HG03460 (cell line): Measurements from ENCODE around the gene ZNF200.

ENCODE experiments used
- ATAC-seq: cut with Tn5 transposase; IDR thresholded peaks from one replicate; pipeline ENCODE4 v1.9.1; 2021; ENCODE audit not compliant: unreplicated experiment

ZNF200 gene

GRCh38 chr16:3175157-3176093 lies 59.5 kb downstream of the ZNF200 start:
- no peak for ATAC-seq

- no peak for ATAC-seq
These were observed 60.3 kb downstream of the ZNF200 start for GRCh38 chr16:3174618-3175148.

GRCh38 chr16:3173892-3174617 lies 60.9 kb downstream of the ZNF200 start:
- ATAC-seq, result no peak
